HG03060 (cell line): Measurements from ENCODE around the gene RUFY1.

Experiments
- ATAC-seq: cut with Tn5 transposase; IDR thresholded peaks from one replicate; pipeline ENCODE4 v1.9.1; 2021; ENCODE audit warnings: low read depth, moderate number of reproducible peaks; ENCODE audit not compliant: unreplicated experiment

The RUFY1 gene

DNA sequence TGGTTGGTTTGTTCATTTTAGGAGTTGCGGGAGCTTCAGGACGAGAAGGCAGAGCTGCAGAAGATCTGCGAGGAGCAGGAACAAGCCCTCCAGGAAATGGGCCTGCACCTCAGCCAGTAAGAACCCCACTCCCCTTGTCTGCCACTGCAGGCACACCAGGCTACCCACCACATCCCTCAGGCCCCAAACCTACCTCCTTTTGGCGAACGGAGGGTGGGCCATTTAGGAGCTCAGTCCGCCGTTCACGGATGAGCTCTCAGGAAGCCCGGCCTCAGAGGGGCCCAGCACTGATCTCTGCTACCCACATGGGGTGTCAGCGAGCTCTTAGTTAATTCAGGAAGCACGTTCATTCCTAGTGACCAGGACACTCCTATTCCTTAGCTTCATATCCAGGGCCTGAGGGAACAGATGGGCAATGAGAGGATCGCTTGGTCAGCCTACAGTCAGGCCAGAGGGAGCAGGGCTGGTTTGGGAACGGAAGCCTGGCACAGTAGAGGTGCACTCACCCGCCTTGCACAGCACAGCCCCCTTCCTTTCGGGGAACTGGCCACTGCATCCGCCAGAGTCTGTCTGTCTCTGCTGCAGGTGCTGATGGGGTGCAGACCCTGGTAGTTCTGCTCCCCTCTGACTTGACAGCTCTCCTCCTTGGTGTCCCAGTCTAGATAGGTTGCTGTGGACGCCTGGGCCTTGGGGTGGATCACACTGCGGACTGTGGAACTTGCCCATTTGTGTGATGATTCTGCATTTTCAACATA, 51.7 kb downstream of the RUFY1 start:
- ATAC-seq: no peak

GRCh38 chr5:179603308-179603707, 53.0 kb downstream of the RUFY1 start:
- ATAC-seq: no peak

DNA sequence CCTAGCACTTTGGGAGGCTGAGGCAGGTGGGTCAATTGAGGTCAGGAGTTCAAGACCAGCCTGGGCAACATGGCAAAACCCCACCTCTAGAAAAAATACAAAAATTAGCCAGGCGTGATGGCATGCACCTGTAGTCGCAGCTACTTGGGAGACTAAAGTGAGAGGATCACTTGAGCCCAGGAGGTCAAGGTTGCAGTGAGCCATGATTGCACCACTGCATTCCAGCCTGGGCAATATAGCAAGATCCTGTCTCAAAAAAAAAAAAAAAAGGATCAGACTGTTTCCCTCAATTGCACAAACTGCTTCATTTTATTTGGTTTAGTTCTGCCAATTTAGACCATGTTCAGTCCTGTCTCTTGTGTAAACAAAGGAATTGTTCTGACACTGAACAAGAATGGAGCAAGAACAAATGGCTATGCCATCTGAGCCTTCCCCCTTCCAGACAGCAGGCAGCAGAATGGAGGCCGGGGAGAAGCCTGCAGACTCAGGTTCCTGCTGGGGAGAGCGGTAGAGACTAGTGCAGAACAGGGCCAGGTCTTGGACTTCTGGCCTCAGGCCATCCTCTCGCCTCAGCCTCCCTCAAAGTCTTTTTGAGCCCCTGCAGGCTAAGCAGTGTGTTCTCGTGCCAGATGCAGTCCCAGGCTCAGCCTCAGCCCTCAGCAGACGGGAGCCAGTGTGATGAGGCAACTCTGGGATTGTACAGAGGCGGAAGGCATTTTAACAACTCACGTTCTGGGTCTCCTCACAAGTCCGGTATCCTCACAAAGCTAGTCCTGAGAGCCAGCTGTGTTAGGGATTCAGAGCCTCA, 54.9 kb downstream of the RUFY1 start:
- ATAC-seq: no peak

DNA sequence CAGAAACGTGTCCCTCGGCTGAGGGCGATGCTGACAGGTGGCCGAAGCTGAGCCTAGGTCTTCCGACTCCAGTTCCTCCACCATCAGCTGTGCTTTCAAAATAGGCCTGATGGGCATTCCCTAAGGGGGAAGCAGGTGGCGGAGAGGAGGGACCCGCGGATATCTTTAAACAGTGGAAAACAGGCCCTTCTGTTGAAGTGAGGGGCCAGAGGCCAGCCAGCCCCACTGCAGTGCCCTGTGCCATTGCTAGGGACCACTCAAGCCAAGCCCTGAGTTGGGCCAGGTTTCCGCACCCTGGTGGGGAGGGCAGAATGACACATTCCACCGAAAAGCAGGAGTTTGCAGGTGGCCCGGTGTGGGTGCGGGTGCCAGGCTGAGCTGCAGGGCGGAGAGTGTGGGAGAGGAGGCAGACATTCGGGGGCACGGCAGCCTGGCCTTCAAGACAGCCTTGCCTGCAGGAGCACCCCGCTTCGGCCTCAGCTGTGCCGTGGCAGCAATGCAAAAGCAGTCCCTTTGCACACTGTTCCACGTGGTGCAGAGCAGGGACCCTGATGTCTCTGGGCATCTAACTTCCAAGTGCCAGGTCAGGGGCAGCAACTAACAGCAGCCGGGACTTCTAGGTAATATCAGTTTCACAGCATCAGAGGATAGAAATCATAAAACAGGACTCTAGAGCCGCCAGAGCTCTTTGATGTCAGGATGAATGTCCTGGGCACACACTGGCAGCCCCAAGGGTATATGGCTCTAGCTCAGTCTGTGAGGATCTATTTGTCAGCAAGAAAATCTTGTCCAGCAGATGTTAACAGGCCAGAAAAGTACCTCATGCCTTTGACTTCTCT, 55.9 kb downstream of the RUFY1 start:
- ATAC-seq: no peak

GRCh38 chr5:179606910-179607159, 56.5 kb downstream of the RUFY1 start:
- ATAC-seq: no peak

GRCh38 chr5:179607160-179607931, 57.0 kb downstream of the RUFY1 start:
- no peak for ATAC-seq

DNA sequence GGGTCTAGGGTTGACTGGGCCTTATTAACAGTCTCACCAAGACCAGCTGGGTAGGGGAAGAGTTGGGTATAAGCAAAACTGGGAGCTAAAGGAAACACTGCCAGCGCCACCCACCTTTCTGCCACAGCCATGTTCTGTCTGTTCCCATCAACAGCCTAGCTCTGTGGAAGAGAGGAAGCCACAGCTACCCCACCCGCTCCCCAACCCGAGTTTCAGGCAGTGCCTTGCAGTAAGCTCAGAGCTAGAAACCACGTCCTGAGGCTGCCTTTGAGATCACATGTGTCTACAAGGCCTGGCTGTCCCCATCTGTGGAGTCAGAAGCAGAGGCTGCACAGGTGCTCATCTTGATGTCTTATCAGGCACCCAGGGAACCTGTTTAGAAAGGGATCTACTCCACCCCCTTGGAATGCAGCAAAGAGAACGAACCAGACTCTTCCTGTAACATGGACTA, 57.8 kb downstream of the RUFY1 start:
- ATAC-seq: no peak

GRCh38 chr5:179609834-179610108, 59.4 kb downstream of the RUFY1 start:
- no peak for ATAC-seq

GRCh38 chr5:179610109-179610902, 60.0 kb downstream of the RUFY1 start:
- ATAC-seq: no peak

DNA sequence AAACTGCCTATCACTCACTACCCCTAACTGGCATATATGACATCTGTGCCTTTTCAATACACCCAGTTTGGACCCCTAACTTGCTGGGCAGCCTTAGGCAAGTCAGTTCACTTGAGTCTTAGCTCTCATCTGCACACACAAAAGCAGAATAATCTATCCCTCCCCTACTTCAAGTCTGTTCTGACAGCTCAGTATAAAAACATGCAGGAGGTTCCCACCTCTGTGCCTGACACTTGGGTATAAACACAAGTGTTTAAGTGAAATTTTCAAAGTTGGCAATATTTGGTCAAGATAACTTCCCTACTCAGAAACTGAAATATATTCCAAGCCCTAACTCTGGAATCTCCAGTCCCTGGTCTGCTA, 60.5 kb downstream of the RUFY1 start:
- no peak for ATAC-seq

GRCh38 chr5:179612577-179613459, 62.5 kb downstream of the RUFY1 start:
- no peak for ATAC-seq

DNA sequence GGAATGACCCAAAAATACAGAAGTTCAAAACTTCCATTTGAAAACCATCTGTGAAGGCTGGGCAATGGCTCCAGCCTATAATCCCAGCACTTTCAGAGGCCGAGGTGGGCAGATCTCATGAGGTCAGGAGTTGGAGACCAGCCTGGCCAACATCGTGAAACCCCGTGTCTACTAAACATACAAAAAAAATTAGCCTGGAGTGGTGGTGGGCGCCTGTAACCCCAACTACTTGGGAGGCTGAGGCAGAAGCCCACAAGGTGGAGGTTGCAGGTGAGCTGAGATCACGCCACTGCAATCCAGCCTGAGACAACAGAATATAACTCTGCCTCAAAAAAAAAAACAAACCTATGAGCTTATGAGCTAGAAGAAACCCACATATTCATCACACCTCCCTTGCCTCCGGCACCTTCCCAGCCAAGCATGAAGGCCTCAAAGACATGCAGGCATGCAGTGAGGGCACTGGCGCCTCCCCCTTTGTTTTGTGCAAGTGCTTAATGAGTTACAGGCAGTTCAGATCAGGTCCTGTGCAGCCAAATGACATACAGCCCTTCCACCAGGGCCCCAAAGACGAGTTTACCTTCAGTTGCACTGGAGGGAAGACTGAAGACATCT, 63.2 kb downstream of the RUFY1 start:
- ATAC-seq: no peak

- ATAC-seq: no peak
These were observed 64.4 kb downstream of the RUFY1 start for GRCh38 chr5:179614745-179615144.

- no peak for ATAC-seq
These were observed 64.8 kb downstream of the RUFY1 start for GRCh38 chr5:179615203-179615602.

- no peak for ATAC-seq
These were observed 65.7 kb downstream of the RUFY1 start for GRCh38 chr5:179616002-179616594.

DNA sequence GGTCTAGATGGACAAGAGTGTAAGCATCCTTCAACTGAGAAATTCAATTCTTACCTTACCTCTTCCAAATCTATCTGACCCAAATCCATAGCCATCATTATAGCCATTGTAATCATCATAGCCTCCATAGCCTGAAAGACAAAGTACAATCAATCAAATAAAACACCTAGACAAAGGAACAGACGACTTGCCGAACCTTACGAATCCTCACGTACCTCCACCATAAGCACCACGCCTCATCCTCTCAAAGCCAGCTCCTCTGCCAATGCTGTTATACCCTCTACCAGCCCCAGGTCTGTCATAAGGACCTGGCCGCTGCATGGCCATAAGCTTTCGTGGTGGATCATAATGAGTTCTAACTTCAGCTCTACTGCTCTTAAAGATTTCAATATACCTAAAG, 67.6 kb downstream of the RUFY1 start:
- ATAC-seq: no peak

GRCh38 chr5:179618923-179619554, 68.7 kb downstream of the RUFY1 start:
- ATAC-seq: no peak

- ATAC-seq: no peak
These were observed 69.4 kb downstream of the RUFY1 start for GRCh38 chr5:179619776-179620175.
